Endodermal cell (in vitro differentiated cells): ENCODE results near the gene ERBB4. TPM values are rescaled to one million over a fixed set of nuclear protein-coding genes. Genes with fewer than 3 reads are reported as not detected.

Source experiments
- DNase-seq: peaks from one replicate; pipeline ENCODE4 v3.0.0-alpha.2; 2017
- H3K27ac ChIP-seq: 2 replicates; pipeline ENCODE4 v1.5.1; 2013; ENCODE audit warnings: mild to moderate bottlenecking, low read depth, low read length, moderate library complexity
- H3K27me3 ChIP-seq: 2 replicates; pipeline ENCODE4 v1.6.1; 2013; ENCODE audit warnings: mild to moderate bottlenecking, low read length, moderate library complexity; ENCODE audit not compliant: insufficient read depth, control insufficient read depth, poor library complexity, severe bottlenecking
- H3K36me3 ChIP-seq: 2 replicates; pipeline ENCODE4 v1.7.0; 2013; ENCODE audit warnings: mild to moderate bottlenecking, low read length, moderate library complexity; ENCODE audit not compliant: control insufficient read depth, insufficient read depth
- H3K4me1 ChIP-seq: one replicate; pipeline ENCODE4 v1.7.0; 2013; ENCODE audit warnings: low read length; ENCODE audit not compliant: control insufficient read depth, insufficient read depth
- H3K4me3 ChIP-seq: 2 replicates; pipeline ENCODE4 v1.5.1; 2013; ENCODE audit warnings: mild to moderate bottlenecking, low read length, moderate library complexity
- H3K9ac ChIP-seq: 2 replicates; pipeline ENCODE4 v1.6.1; 2013; ENCODE audit warnings: mild to moderate bottlenecking, low read length, moderate library complexity; ENCODE audit not compliant: poor library complexity, severe bottlenecking; ENCODE audit errors: extremely low read depth
- H3K9me3 ChIP-seq: 2 replicates; pipeline ENCODE4 v1.6.1; 2013; ENCODE audit warnings: mild to moderate bottlenecking, low read length, moderate library complexity; ENCODE audit not compliant: control insufficient read depth
- H3K27ac Mint-ChIP-seq: 2 replicates; pipeline ENCODE4 v1.8.0; 2020; ENCODE audit warnings: mixed read lengths
- H3K27me3 Mint-ChIP-seq: 2 replicates; pipeline ENCODE4 v1.8.0; 2021; ENCODE audit warnings: mild to moderate bottlenecking, mixed read lengths; ENCODE audit not compliant: insufficient read depth
- H3K36me3 Mint-ChIP-seq: 2 replicates; pipeline ENCODE4 v1.8.0; 2020; ENCODE audit warnings: low read depth, mixed read lengths
- H3K4me1 Mint-ChIP-seq: 2 replicates; pipeline ENCODE4 v1.8.0; 2020; ENCODE audit warnings: mixed read lengths
- H3K4me3 Mint-ChIP-seq: 2 replicates; pipeline ENCODE4 v1.8.0; 2020; ENCODE audit warnings: mild to moderate bottlenecking, moderate library complexity, mixed read lengths
- H3K9me3 Mint-ChIP-seq: 2 replicates; pipeline ENCODE4 v1.8.0; 2020; ENCODE audit warnings: mild to moderate bottlenecking, mixed read lengths
- CTCF ChIP-seq: fragments of 200-600 bp; sonication (generic); conservative IDR thresholded peaks from 2 replicates; pipeline ENCODE4 v1.5.0; 2021; ENCODE audit warnings: antibody characterized with exemption, mild to moderate bottlenecking
- WGBS, 2 experiments: methylation state at CpG; one replicate each; pipeline versions ENCODE4 v1.1.5 to v1.1.7; 2013; ENCODE audit warnings: missing lambda C conversion rate in 2 of 2, mixed read lengths in 1 of 2; ENCODE audit not compliant: insufficient coverage in 1 of 2, insufficient read length in 1 of 2; 5-methylcytosine and 5-hydroxymethylcytosine counted together
- total RNA-seq, 2 donors: library from RNA; stranded (reverse); fragmentation: NEBNext Ultra II Directional in 1 of 2; extraction: Animal tissue kit (Norgen Biotek cat#: 25700) in 1 of 2; gene quantifications; 2 replicates in 1 of 2; 3 replicates in 1 of 2; pipeline ENCODE4 v1.2.1, GENCODE V29; 2021

Gene ERBB4
- total RNA-seq, 2 donors from 2014 or later = 154 to 158 TPM

GRCh38 chr2:212034841-212035585 lies 503.6 kb downstream of the ERBB4 start:
- no peak overlapping the region for H3K27ac ChIP-seq
- no peaks in the 10 kb centered on the region for H3K36me3 ChIP-seq
- no peak overlapping the region for H3K4me3 ChIP-seq
- Mint-ChIP-seq H3K9me3 (no peaks in the 10 kb centered on the region), H3K27me3 (no peaks in the 10 kb centered on the region), H3K27ac (no peak overlapping the region), H3K36me3 (no peaks in the 10 kb centered on the region), H3K4me1 (peaks cover 9% of the 10 kb centered on the region), H3K4me3 (no peak overlapping the region)
- H3K4me1 ChIP-seq = no peaks in the 10 kb centered on the region
- no peaks in the 10 kb centered on the region for H3K9me3 ChIP-seq
- no peak for DNase-seq
- TF ChIP-seq CTCF = no peak
- WGBS, 2 experiments = 98 to 100% methylated on average over 1 to 4 of the region's 4 CpGs
- H3K9ac ChIP-seq = no peak overlapping the region
- no peaks in the 10 kb centered on the region for H3K27me3 ChIP-seq

GRCh38 chr2:212033888-212034287 lies 504.7 kb downstream of the ERBB4 start:
- H3K27me3 Mint-ChIP-seq = no peaks in the 10 kb centered on the region
- H3K4me3 Mint-ChIP-seq = no peak overlapping the region
- no peaks in the 10 kb centered on the region for H3K36me3 Mint-ChIP-seq
- Histone ChIP-seq H3K36me3 (no peaks in the 10 kb centered on the region), H3K9me3 (no peaks in the 10 kb centered on the region), H3K4me3 (no peak overlapping the region), H3K27me3 (no peaks in the 10 kb centered on the region), H3K4me1 (no peaks in the 10 kb centered on the region), H3K9ac (no peak overlapping the region), H3K27ac (no peak overlapping the region)
- no peak for DNase-seq
- H3K9me3 Mint-ChIP-seq = no peaks in the 10 kb centered on the region
- H3K27ac Mint-ChIP-seq = no peak overlapping the region
- peaks cover 9% of the 10 kb centered on the region for H3K4me1 Mint-ChIP-seq
- no peak for TF ChIP-seq CTCF

DNA sequence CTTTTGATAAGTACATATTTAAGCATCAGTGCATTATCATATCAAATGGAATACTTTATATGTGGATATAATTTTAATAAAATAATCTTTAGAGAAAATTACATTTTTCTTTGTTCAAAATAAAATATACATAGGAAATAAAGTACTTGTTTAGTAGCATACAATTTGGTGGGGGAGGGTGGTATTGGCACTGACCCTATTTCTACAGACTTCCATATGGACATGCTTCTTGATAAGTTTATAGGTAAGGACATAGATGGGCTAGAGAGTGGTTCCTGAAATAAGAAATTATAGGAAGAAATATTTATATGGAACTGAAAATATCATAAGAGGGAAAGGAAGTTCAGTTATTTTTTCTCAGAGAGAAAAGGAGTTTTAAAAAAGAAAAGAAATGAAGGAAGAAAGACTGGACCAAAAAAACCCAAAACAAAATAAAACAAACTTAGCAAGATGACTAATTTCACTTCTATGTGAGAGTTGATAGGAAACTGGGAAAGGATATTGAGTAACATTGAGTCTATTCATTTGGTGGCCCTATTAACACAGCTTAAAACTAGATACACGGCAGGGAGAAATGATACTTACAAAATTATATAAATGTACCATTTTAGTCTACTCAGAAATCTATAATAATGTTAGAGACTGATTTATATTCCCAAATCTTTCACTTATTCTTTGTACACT lies 505.9 kb downstream of the ERBB4 start:
- TF ChIP-seq CTCF = no peak
- H3K27me3 Mint-ChIP-seq = no peaks in the 10 kb centered on the region
- H3K4me3 ChIP-seq = no peak overlapping the region
- H3K9me3 Mint-ChIP-seq = no peaks in the 10 kb centered on the region
- DNase-seq = no peak
- WGBS, 2 experiments = no CpG with 5 or more reads among the region's 1 CpG
- H3K27ac ChIP-seq = no peak overlapping the region
- H3K4me1 ChIP-seq = no peaks in the 10 kb centered on the region
- H3K4me3 Mint-ChIP-seq = no peak overlapping the region
- no peak overlapping the region for H3K9ac ChIP-seq
- no peaks in the 10 kb centered on the region for H3K36me3 ChIP-seq
- H3K36me3 Mint-ChIP-seq = no peaks in the 10 kb centered on the region
- no peaks in the 10 kb centered on the region for H3K27me3 ChIP-seq
- no peaks in the 10 kb centered on the region for H3K9me3 ChIP-seq
- peaks cover 9% of the 10 kb centered on the region for H3K4me1 Mint-ChIP-seq
- no peak overlapping the region for H3K27ac Mint-ChIP-seq
